Esophagus muscularis mucosa (tissue), 4 donors: Measurements from ENCODE around the gene SYCP2. TPM values are rescaled to one million over a fixed set of nuclear protein-coding genes. Genes with fewer than 3 reads are reported as not detected.
"Not testable (repeated sequence)": the region's sequence is repeated elsewhere in the genome, so short reads cannot be mapped to it uniquely, and the experiment has no call there.

Source experiments
- DNase-seq: peaks from one replicate; pipeline ENCODE4 v3.0.0-alpha.2; 2017; ENCODE audit errors: extremely low spot score
- H3K27ac ChIP-seq, 4 donors: fragments of 200-600 bp; sonication (generic); replicated peaks in 1 of 4; 1 replicate in 3 of 4; 2 replicates in 1 of 4; pipeline ENCODE4 v1.5.1; 2016 to 2019; ENCODE audit warnings: mild to moderate bottlenecking in 1 of 4
- H3K27me3 ChIP-seq, 4 donors: fragments of 200-600 bp; sonication (generic); one replicate each; pipeline versions ENCODE4 v1.5.1 to v1.6.0; 2016 to 2019
- H3K36me3 ChIP-seq, 4 donors: fragments of 200-600 bp; sonication (generic); one replicate each; pipeline ENCODE4 v1.5.1; 2016 to 2019
- H3K4me1 ChIP-seq, 4 donors: fragments of 200-600 bp; sonication (generic); one replicate each; pipeline ENCODE4 v1.5.1; 2016 to 2019
- H3K4me3 ChIP-seq, 4 donors: fragments of 200-600 bp; sonication (generic); 1 replicate in 2 of 4; 2 replicates in 2 of 4; pipeline ENCODE4 v1.5.1; 2016 to 2019; ENCODE audit warnings: mild to moderate bottlenecking in 4 of 4, moderate library complexity in 1 of 4
- H3K9me3 ChIP-seq, 4 donors: fragments of 200-600 bp; sonication (generic); 1 replicate in 3 of 4; 2 replicates in 1 of 4; pipeline ENCODE4 v1.5.1; 2016 to 2019
- EP300 ChIP-seq: sonication (generic); formaldehyde crosslinking; IDR thresholded peaks from one replicate; pipeline ENCODE4 v1.6.1; 2017; ENCODE audit warnings: antibody characterized with exemption
- POLR2A ChIP-seq: fragments of 450-650 bp; IDR thresholded peaks from one replicate; pipeline ENCODE4 v1.6.1; 2017; ENCODE audit warnings: antibody characterized with exemption, moderate library complexity, mild to moderate bottlenecking, low read depth
- POLR2AphosphoS5 ChIP-seq, 2 donors: sonication (generic); formaldehyde crosslinking; IDR thresholded peaks; one replicate each; pipeline ENCODE4 v1.6.1; 2017; ENCODE audit warnings: antibody characterized with exemption in 2 of 2
- WGBS: methylation state at CpG from one replicate; pipeline ENCODE4 v1.1.5; 2018; 5-methylcytosine and 5-hydroxymethylcytosine counted together
- intact Hi-C: fragments of 100-400 bp; cut with DNase I; formaldehyde crosslinking; loops from one replicate; pipeline ENCODE4 v1.15.1; 2023
- total RNA-seq, 4 donors: library from RNA; depleted of rRNA; stranded (reverse); fragments of >200 nt; gene quantifications; one replicate each; pipeline versions ENCODE4 v1.1.0 to v1.2.1, GENCODE V29; 2016
- TF ChIP-seq, protein P1 (sequence below), 3 experiments: fragments of 200-600 bp in 2 of 3; fragments of 450-650 bp in 1 of 3; sonication (generic) in 2 of 3; IDR thresholded peaks; one replicate each; pipeline ENCODE4 v1.5.1; 2017 to 2019; ENCODE audit warnings: antibody characterized with exemption in 3 of 3, mild to moderate bottlenecking in 2 of 3, moderate library complexity in 1 of 3

SYCP2 gene
- total RNA-seq, 4 donors from 2014 or later: 0.52 to 3.5 (median 1.0) TPM

GRCh38 chr20:59895908-59896307 is 37.5 kb downstream of the SYCP2 start:
- H3K36me3 ChIP-seq: no peaks in the 10 kb centered on the region
- H3K4me3 ChIP-seq: no peak overlapping the region
- H3K27ac ChIP-seq: no peak overlapping the region
- H3K4me1 ChIP-seq: no peaks in the 10 kb centered on the region
- no peak for DNase-seq
- H3K9me3 ChIP-seq: no peaks in the 10 kb centered on the region
- no peaks in the 10 kb centered on the region for H3K27me3 ChIP-seq
- TF ChIP-seq, protein P1, sequence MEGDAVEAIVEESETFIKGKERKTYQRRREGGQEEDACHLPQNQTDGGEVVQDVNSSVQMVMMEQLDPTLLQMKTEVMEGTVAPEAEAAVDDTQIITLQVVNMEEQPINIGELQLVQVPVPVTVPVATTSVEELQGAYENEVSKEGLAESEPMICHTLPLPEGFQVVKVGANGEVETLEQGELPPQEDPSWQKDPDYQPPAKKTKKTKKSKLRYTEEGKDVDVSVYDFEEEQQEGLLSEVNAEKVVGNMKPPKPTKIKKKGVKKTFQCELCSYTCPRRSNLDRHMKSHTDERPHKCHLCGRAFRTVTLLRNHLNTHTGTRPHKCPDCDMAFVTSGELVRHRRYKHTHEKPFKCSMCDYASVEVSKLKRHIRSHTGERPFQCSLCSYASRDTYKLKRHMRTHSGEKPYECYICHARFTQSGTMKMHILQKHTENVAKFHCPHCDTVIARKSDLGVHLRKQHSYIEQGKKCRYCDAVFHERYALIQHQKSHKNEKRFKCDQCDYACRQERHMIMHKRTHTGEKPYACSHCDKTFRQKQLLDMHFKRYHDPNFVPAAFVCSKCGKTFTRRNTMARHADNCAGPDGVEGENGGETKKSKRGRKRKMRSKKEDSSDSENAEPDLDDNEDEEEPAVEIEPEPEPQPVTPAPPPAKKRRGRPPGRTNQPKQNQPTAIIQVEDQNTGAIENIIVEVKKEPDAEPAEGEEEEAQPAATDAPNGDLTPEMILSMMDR (IDR thresholded peaks at IDR 0.05): no peak
- TF ChIP-seq POLR2A: no peak
- no peak for TF ChIP-seq EP300
- TF ChIP-seq POLR2AphosphoS5 (IDR thresholded peaks at IDR 0.05): no peak
- intact Hi-C loops: no loop called here
- 83% methylated on average over 1 of the region's 1 CpG for WGBS

DNA sequence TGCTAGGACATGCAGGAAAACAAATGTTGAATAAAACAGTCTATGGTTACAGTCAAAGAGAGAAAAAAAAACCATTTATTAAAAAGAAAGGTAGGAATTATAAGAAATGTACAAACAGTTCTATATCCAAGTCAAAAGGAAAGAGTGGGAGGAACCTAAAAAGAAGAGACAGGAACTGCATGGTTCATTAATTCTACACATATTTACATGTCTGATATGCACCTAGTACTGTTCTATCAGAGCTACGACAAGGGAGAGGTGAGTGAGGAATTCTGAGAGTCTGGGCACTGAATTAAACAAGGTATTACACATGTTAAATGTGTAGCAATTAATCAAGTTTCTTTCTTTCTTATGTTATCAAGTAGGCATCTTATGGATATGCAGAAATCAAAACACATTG is 41.9 kb downstream of the SYCP2 start:
- H3K27me3 ChIP-seq: no peaks in the 10 kb centered on the region
- no peaks in the 10 kb centered on the region for H3K4me1 ChIP-seq
- TF ChIP-seq POLR2AphosphoS5 (IDR thresholded peaks at IDR 0.05) (no peak), EP300 (no peak), POLR2A (no peak)
- TF ChIP-seq, protein P1 (IDR thresholded peaks at IDR 0.05): no peak
- no peak for DNase-seq
- no peaks in the 10 kb centered on the region for H3K9me3 ChIP-seq
- WGBS: 75% methylated on average over 1 of the region's 1 CpG
- H3K36me3 ChIP-seq: no peaks in the 10 kb centered on the region
- no peak overlapping the region for H3K27ac ChIP-seq
- intact Hi-C loops: no loop called here
- H3K4me3 ChIP-seq: no peak overlapping the region

- DNase-seq: not testable (repeated sequence)
Observed at GRCh38 chr20:59890035-59890434, 43.4 kb downstream of the SYCP2 start.

GRCh38 chr20:59888050-59888449 is 45.4 kb downstream of the SYCP2 start:
- no peak for DNase-seq
- TF ChIP-seq EP300 (no peak), POLR2AphosphoS5 (IDR thresholded peaks at IDR 0.05) (no peak), POLR2A (no peak)
- TF ChIP-seq, protein P1 (IDR thresholded peaks at IDR 0.05): no peak
- 89% methylated on average over 1 of the region's 1 CpG for WGBS
- Histone ChIP-seq H3K4me1 (no peaks in the 10 kb centered on the region), H3K27ac (no peak overlapping the region), H3K36me3 (no peaks in the 10 kb centered on the region), H3K27me3 (no peaks in the 10 kb centered on the region), H3K4me3 (no peak overlapping the region), H3K9me3 (no peaks in the 10 kb centered on the region)
- intact Hi-C loops: no loop called here

More at GRCh38 chr20:59890035-59890434, 43.4 kb downstream of the SYCP2 start:
- H3K27me3 ChIP-seq, H3K4me3 ChIP-seq, H3K36me3 ChIP-seq, intact Hi-C loops, H3K9me3 ChIP-seq, H3K27ac ChIP-seq, H3K4me1 ChIP-seq: not testable (repeated sequence)
- WGBS: 91% methylated on average over 2 of the region's 2 CpGs

GRCh38 chr20:59884494-59884893 is 48.9 kb downstream of the SYCP2 start:
- H3K4me3 ChIP-seq: no peak overlapping the region
- H3K27me3 ChIP-seq: no peaks in the 10 kb centered on the region
- TF ChIP-seq POLR2A (no peak), EP300 (no peak), POLR2AphosphoS5 (IDR thresholded peaks at IDR 0.05) (no peak)
- TF ChIP-seq, protein P1 (IDR thresholded peaks at IDR 0.05): no peak
- H3K9me3 ChIP-seq: no peaks in the 10 kb centered on the region
- 92% methylated on average over 3 of the region's 3 CpGs for WGBS
- no peak overlapping the region for H3K27ac ChIP-seq
- intact Hi-C loops: no loop called here
- H3K36me3 ChIP-seq: no peaks in the 10 kb centered on the region
- DNase-seq: no peak
- H3K4me1 ChIP-seq: no peaks in the 10 kb centered on the region
